GM19468 (cell line): ENCODE data around the gene HNRNPUL2.
A peak's percentile ranks its signal among the peaks of the same experiment; 100 is the strongest.

Experiments
- ATAC-seq: cut with Tn5 transposase; IDR thresholded peaks from one replicate; pipeline ENCODE4 v1.9.1; 2021; ENCODE audit warnings: mild to moderate bottlenecking, moderate library complexity, moderate number of reproducible peaks; ENCODE audit not compliant: unreplicated experiment; ENCODE audit errors: extremely low read depth

The HNRNPUL2 gene

DNA sequence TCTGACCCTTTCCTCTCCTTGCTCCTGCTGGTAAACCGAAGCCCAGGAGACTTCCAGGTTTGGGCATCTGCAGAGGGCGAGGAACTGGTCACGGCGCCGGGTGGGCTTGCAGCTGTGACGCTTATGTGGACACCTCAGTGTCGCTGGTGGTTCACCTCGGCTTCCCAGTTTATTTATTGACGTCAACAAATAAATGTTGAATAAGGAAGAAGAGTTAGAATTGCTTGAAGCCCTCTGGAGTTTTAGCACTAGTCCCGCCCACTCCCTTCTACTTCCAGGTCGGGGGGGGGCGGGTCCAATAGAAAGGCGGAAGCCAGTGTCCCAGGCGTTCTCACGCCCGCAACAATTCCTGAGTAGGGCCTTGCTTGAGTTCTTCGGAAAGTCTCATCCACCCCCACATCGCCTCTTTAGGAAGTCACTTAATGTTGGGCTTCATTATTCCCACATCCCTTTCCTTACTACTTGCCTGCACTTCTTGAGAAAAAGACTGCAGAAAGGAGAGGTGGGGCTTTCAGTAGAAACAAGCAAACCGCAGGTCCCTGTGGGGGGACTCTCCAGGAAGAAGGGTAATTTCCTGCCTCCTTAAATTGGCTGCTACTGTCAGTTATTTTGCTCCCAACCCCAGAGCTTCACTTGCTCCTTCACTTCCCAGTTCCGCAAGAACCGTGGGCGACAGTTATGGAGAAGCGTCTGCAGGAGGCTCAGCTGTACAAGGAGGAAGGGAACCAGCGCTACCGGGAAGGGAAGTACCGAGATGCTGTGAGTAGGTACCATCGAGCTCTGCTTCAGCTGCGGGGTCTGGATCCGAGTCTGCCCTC is 1.1 kb upstream of the HNRNPUL2 start, which contains the start of gene TTC9C:
Gene TTC9C, plus strand, starts transcription at position 316 of the 818 bp plus-strand sequence. Its CDS starts 363 bp downstream, at position 679.
- no peak for ATAC-seq

GRCh38 chr11:62727872-62728170 is 564 bp upstream of the HNRNPUL2 start:
- peak; percentile 6 for ATAC-seq

DNA sequence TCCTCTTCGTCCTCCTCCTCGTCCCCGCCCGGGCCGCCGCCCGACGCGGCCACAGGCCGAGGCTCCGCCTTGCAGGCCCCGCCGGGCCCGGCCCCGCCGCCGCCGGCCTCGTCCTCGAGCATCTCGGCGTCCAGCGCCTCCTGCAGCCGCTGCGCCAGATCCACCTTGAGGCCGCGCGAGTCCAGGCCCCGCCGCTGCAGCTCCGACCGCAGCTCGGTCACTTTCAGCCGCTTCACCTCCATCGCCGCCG is 417 bp downstream of the HNRNPUL2 start:
- no peak for ATAC-seq

DNA sequence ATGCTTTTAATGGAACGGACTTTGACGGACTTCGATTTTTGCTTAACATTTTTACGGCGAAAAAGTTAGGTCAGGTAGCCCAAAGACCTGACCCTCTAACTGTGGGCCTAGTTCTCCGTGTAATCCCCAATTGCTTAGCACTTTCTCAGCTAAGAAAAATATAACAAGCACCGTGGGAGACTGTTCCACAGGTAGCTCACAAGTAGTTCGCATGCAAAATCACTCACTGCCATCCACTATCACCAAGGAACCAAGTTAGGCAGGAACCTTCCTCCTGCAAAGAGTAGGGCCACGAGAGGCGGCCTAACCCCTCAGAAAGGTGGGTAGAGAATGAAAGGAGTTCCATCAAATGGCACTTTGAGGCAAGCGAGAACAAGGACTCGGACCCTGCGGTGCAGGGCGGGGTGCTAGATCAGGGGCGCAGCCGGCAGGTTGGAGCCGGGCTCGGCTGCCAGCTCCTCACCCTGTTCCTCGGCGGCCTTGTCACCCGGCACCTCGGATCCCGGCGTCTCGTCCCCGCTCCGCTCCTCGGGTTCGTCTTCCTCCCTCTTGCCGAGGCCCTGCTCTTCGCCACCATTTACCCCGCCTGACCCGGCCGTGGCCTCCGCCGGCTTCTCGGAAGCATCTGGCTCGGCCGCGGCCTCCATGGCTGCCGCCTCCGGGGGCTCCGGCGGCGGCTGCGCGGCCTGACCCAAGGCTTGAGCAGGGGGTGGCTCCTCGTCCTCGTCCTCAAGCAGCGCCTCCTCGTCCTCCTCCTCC is 922 bp downstream of the HNRNPUL2 start:
- ATAC-seq, result peak; percentile 1

DNA sequence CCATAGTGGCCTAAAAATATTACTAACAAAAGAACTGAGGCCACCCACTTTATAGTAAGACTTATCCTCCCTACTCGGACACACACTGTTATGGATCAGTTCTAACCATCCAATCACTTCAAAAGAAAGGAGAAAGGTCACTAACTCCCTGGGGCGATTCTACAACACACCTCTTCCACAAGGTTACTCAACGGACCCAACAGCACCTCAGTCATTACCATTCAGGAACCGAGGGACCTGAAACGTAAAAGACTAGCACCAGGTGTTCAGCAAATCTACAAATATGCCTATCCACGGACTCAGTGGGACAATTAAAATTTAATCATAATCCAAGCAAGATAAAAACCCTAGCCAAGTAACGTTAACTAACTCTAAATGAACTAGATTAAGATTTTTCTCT is 1.6 kb downstream of the HNRNPUL2 start:
- no peak for ATAC-seq

DNA sequence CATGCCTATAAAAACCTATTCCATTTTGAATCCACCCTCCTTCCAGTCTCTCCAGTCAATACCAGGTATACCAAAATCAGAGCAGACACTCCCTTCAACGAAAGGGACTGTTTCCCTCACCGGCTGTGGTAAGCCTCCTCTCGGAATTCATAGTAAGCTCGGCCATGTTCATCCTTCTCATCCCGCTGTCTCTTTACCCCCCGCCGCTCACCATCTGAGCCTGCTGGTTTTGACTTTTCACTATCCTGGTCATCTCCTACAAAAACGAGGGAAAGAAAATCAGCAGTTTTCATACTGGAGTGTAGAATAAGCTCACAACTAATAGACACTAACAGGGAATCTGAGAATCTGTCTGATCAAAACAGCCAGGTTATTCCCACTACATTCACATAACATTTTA is 3.1 kb downstream of the HNRNPUL2 start:
- ATAC-seq, result no peak

DNA sequence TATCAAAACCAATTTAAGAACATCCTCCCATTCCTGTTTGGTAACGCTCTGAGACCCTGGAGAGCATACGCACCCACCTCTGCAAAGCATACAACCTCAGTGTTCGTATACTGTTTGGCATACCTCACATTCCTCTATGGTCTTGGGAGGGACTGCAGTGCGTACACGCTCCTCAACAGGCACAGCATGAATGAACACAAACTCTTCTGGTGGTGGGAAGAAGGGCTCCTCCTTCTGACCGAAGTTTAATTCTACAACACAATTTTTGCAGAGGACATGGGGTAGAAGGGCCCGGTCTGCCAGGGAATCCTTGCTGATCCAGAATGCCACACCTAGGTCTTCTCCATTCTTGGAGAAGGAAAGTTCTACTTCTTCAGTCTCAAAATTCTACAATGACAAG is 5.3 kb downstream of the HNRNPUL2 start:
- no peak for ATAC-seq

DNA sequence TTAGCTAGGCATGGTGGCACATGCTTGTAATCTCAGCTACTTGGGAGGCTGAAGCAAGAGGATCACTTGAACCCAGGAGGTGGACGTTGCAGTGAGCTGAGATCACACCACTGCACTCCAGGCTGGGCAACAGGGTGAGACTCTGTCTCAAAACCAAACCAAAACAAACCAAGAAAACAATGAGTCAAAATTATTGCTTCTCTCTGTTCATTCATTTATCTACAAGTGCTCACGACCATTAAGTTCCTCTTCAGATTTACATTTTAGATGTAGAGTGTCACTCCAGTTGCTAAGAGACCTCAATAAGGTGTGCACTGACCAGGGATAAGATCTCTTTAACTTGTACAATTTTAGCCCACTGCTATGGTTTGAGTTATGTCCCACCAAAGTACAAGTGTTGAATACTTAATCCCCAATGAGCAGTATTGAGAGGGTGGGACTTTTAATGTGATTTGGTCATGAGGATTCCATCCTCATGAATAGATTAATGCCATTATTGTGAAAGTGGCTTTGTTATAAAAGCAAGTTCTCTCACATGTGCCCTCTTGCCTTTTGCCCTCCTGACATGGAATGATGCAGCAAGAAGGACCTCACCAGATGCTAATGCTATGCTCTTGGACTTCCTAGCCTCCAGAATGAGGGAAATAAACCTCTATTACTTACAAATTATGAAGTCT is 7.8 kb downstream of the HNRNPUL2 start:
- ATAC-seq, result no peak

GRCh38 chr11:62716816-62717215 is 10.4 kb downstream of the HNRNPUL2 start:
- no peak for ATAC-seq

DNA sequence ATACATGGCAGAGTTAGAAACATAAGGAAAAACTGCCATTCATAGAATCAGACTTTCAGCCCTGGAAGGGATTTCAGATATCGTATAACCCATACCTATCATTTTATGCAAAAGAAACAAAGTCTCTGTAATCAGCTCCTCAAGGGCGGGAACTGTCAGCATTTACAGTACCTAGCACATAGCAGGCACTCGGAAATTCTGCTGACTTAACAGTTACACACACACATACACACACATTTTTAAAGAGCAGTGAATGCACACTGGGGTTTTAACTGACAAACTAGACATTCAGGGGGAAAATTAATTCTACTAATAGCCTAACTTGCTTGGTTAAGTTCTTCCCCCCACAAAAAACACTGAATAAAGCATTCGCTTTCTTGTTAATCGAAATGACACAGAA is 11.1 kb downstream of the HNRNPUL2 start:
- no peak for ATAC-seq

- no peak for ATAC-seq
Measured at GRCh38 chr11:62715150-62716130, 11.8 kb downstream of the HNRNPUL2 start.

DNA sequence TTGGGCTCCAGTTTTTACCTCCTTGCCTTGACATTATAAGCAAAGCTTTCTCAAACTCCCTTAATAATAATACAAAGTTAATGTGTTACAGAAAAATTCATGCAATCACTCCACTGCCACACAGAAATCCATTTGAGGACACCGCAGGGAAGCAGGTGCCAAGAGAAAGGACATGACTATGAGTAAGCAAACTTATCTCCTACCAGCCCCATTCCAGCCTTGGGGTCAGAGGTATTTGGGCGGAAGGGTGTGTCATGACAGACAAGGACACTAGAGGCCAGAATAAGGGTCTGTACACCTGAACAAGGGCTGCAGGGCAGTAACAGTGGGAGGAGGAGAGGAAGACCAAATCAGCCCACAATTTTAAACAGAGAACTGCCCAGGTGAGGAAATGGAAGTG is 13.9 kb downstream of the HNRNPUL2 start:
- ATAC-seq, result no peak

DNA sequence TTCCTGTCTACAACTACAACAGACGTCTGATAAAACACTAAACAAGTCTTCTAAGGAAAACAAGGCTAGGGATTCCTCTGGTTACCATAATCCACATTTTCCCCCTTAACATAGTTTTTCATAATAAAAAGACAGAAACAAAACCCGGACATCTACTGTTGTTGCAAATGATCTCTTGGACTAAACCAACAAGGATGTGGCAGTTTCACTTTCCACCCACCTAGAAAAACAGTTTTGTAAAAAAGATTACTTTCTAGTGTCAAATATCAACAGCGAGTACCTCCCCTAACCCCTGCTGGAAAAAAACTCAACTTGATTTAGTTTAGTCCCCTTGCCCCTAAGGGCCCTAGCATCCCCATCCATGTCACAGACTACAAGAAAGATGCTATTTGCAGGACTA is 14.4 kb downstream of the HNRNPUL2 start:
- ATAC-seq, result no peak

DNA sequence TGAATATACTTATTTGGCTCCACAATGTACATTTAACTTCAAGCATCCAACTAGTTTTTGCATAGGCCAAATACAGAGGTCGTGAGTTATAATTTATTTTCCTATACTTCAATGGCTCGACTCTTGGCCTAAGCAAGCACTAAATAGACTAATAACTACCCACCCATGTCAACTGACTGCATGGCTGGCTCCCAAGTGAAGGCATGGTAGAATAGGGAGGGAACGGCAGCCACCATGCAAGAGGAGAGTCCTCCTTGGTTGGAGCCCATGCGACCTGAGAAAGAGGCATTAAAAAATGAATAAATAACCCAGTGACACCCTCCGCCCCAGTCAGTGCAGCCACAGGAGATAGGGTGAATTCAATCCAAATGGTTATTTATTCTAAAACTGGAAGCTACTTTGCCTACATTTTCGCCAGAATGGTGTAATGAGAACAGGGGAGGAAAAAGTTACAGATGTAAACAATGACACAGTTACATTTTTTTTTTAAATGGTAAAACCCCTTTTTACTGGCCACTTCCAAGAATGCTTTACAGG is 14.9 kb downstream of the HNRNPUL2 start:
- ATAC-seq, result no peak

GRCh38 chr11:62710001-62710345 is 17.3 kb downstream of the HNRNPUL2 start:
- ATAC-seq, result no peak

GRCh38 chr11:62709247-62710000 is 17.8 kb downstream of the HNRNPUL2 start:
- ATAC-seq, result no peak

DNA sequence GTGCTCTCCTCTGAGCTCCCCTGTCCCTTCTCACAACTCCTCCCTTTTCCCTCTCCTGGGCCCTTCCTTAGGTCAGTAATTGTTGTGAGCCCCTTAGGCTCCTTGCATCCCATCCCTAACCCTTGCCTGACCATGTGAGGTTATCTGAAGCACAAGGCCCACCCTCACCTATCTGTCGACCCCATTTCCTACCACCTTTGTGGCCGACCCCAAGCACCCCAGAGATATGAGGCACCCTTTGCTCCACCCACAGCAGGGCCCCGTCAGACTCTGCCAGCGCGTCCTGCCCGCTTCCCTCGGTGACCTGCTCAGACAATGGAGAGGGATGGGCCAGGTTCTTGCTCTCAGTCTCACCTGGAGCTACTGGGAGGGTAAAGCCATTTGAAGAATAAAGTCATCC is 18.5 kb downstream of the HNRNPUL2 start:
- ATAC-seq, result no peak

- ATAC-seq, result no peak
Measured at GRCh38 chr11:62708392-62708791, 18.9 kb downstream of the HNRNPUL2 start.

DNA sequence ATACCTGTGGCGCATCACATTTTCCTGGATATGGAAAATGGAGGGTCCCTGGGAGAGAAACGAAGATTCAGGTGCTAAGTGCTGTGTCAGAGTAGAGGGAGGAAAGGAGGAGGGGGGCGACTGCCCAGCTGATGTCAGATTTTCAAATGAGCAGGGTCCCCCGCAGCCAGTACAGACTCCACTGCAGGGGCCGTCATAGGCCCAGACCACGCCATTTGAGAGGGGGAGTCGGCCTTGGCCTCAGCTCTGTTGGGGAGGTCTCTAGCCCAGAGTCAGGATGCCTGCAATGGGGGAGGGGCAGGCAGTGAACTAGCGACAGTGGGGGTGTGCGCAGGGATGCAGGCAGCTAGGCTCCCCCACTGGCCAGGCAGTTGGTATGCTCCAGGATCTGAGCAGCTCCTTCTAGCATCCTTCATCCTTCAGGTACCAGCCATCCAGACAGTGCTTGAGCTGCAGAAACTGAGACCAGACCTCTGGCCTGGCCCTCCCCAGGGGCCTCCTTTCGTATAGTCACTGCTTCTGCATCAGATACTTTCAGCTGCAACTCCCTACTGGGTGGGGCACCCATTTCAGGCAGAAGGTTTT is 19.9 kb downstream of the HNRNPUL2 start, which contains the start of the genes BSCL2 and GNG3:
Gene BSCL2, minus strand, starts transcription at position 148 of the 585 bp plus-strand sequence. CDS start 229 bp downstream, outside the sequence.
Gene GNG3, plus strand, starts transcription at position 400 of the 585 bp plus-strand sequence. CDS start 620 bp downstream, outside the sequence.
- ATAC-seq, result no peak
